GM12865 (cell line): ENCODE measurements around the gene RNF214.
"Not testable (repeated sequence)": the region's sequence is repeated elsewhere in the genome, so short reads cannot be mapped to it uniquely, and the experiment has no call there.

Experiments
- DNase-seq: peaks from one replicate; pipeline ENCODE4 v3.0.0; 2010; ENCODE audit warnings: low read depth
- H3K4me3 ChIP-seq: 2 replicates; pipeline ENCODE4 v1.5.1; 2011; ENCODE audit warnings: mild to moderate bottlenecking, low read depth, low read length, control low read depth
- TF ChIP-seq, protein P1 (sequence below): IDR thresholded peaks from 2 replicates; pipeline ENCODE4 v1.5.1; 2011; ENCODE audit warnings: low read length, control low read depth, low read depth, inconsistent platforms; ENCODE audit not compliant: insufficient read depth; ENCODE audit errors: missing control alignments

RNF214 gene

DNA sequence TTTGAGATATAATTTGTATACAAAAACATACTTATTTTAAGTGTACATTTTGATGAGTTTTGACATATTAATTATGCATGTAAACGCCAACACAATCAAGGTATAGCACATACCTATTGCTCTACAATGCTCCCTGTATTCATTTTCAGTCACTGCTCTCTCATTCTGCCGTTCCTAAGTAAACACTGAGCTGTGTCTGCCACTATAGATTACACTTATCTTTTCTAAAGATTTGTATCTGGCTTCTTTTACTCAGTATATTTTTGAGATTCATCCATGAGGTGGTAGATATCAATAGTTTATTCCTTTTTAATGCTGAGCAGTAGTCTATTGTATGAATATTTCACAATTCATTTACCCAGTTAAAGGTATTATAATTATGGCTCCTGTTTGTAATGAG lies 33.3 kb downstream of the RNF214 start:
- no peak overlapping the region for H3K4me3 ChIP-seq
- no peak for DNase-seq
- TF ChIP-seq, protein P1, sequence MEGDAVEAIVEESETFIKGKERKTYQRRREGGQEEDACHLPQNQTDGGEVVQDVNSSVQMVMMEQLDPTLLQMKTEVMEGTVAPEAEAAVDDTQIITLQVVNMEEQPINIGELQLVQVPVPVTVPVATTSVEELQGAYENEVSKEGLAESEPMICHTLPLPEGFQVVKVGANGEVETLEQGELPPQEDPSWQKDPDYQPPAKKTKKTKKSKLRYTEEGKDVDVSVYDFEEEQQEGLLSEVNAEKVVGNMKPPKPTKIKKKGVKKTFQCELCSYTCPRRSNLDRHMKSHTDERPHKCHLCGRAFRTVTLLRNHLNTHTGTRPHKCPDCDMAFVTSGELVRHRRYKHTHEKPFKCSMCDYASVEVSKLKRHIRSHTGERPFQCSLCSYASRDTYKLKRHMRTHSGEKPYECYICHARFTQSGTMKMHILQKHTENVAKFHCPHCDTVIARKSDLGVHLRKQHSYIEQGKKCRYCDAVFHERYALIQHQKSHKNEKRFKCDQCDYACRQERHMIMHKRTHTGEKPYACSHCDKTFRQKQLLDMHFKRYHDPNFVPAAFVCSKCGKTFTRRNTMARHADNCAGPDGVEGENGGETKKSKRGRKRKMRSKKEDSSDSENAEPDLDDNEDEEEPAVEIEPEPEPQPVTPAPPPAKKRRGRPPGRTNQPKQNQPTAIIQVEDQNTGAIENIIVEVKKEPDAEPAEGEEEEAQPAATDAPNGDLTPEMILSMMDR: no peak

DNA sequence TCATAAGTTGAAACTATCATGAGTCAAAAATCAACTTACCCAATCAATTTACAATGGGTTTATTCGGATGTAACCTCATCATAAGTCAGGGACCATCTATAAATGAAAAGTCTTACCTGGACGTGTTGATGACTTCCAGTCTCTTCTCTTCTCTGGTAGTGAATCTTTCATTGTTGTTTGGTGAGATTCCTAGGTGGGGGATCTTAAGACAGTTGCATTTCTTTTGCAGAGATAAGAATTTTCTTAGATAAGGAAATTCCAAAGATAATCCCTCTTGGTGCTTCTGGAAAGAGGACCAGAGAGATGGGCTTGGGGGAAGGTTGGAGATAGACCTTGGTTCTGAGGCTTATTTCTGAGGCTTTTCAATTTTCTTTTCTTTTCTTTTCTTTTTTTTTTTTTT lies 37.4 kb downstream of the RNF214 start:
- H3K4me3 ChIP-seq: no peak overlapping the region
- TF ChIP-seq, protein P1: no peak
- no peak for DNase-seq

DNA sequence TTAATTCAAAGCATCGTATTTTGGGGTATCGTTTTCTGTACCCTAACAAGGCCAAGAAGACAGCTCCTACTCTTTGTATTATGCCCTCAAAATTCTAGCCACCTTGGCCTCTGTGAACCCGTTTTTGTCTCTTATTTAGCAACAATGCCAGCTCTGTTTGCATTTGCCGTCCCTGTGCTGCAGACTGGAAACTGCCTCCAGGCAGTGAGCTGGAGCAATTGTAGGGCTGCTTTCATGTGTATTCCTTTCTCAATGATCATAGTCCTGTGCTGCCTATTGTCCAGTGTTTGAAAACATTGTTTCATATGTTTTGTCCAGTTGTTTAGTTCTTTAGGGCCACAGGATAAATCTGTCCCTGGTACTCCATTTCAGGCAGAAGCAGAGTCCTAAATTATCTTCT lies 38.7 kb downstream of the RNF214 start:
- no peak overlapping the region for H3K4me3 ChIP-seq
- no peak for DNase-seq
- TF ChIP-seq, protein P1: no peak

DNA sequence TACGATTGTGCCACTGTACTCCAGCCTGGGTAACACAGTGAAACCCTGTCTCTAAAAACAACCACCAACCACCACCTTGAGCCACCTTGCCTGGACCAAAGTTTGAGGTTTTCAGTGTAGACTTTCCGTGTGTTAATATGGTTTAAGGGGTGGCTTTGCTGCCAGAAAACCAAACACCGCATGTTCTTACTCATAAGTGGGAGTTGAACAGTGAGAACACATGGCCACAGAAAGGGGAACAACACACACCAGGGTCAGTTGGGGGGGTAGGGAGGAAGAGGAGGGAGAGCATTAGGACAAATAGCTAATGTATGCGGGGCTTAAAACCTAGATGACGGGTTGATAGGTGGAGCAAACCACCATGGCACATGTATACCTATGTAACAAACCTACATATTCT lies 39.7 kb downstream of the RNF214 start:
- not testable (repeated sequence) for DNase-seq, H3K4me3 ChIP-seq

DNA sequence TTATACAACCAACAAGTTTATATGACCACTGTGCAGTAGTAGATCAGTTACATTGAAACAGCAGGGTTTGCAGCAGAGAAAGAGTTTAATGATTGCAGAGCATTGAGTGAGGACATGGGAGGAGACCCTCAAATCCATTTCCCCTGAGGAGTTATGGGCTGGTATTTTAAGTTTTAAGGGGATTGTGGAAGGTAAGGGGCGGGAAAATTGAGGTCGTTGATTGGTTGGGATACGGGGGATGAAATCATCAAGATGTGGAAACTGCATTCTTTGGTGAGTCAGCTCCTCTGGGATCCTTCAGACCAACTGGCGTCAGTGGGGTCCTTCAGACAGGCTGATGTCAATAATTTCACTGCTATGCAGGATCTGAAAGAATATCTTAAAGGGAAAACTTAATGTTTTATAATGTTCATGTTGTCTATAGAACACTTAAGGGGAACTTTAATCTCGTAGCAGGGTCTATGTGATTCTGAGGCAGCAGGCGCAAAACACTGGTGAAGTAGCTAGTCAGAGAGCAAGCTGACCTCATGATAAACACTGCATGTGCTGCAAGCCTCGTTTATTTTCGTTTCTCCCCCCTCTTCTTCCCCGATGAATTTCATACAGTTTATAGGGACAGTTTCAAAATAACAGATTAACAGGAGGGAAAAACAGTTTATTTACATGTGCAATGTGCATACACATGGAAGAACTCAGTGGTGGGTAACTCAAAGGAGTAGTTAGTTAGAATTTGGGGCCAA lies 41.2 kb downstream of the RNF214 start:
- no peak overlapping the region for H3K4me3 ChIP-seq
- TF ChIP-seq, protein P1: no peak
- no peak for DNase-seq

DNA sequence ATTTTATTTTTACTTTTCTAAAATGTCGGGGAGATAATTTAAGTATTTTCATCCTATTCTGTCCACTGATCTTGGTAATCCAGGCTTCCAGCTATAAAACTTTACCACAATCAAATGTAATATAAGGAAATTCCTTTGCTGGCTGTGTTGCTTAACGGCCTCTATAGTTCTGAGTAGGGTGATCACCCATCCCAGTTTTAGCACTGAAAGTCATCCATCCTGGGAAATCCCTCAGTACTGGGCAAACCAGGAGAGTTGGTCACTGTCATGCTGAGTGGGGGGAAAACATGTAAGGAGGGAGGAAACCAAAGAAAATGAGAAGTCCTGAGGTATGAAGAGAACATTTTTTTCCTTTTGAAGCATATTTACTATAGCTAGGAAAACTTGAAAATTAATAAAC lies 45.9 kb downstream of the RNF214 start:
- no peak for DNase-seq
- H3K4me3 ChIP-seq: no peak overlapping the region
- TF ChIP-seq, protein P1: no peak

DNA sequence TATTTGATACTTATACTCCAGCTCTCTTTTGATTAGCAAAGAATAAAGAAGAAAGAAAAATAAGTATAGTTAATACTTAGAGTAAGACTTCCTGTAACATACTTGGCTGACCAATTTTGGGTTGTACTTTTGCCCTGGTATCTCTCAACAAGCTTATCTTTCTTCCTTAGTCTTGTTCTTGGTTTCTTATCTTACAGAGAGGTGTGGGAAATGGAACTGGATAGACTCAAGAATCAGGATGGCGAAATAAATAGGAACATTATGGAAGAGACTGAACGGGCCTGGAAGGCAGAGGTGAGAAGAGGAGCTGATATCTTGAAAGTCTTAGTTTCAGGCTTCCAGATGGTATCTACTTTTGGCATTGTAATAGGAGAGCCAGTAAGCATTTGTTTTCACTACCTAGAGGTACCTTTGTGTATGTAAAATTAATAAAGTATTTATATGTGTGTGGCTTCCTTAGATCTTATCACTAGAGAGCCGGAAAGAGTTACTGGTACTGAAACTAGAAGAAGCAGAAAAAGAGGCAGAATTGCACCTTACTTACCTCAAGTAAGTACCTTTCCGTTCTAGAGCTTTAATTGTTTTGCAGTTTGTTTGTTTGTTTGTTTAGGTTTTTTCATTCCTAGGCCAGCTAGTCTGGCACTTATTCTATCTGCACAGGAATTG lies 47.4 kb downstream of the RNF214 start:
- TF ChIP-seq, protein P1: no peak
- H3K4me3 ChIP-seq: no peak overlapping the region
- DNase-seq: no peak
